Iris pigment epithelial cell (primary cell): ENCODE results near the gene JUNB.

ENCODE experiments used
- DNase-seq: peaks from one replicate; pipeline ENCODE4 v3.0.0-alpha.2; 2011; ENCODE audit warnings: low read depth

The JUNB gene

GRCh38 chr19:12774588-12775555 lies 16.4 kb upstream of the JUNB start, which contains the start of gene HOOK2:
Gene HOOK2, minus strand, starts transcription at chr19:12775552. Its CDS starts 103 bp downstream, at chr19:12775449.
- no peak for DNase-seq

GRCh38 chr19:12777217-12778016 lies 13.9 kb upstream of the JUNB start:
- peak; percentile 76 for DNase-seq

DNA sequence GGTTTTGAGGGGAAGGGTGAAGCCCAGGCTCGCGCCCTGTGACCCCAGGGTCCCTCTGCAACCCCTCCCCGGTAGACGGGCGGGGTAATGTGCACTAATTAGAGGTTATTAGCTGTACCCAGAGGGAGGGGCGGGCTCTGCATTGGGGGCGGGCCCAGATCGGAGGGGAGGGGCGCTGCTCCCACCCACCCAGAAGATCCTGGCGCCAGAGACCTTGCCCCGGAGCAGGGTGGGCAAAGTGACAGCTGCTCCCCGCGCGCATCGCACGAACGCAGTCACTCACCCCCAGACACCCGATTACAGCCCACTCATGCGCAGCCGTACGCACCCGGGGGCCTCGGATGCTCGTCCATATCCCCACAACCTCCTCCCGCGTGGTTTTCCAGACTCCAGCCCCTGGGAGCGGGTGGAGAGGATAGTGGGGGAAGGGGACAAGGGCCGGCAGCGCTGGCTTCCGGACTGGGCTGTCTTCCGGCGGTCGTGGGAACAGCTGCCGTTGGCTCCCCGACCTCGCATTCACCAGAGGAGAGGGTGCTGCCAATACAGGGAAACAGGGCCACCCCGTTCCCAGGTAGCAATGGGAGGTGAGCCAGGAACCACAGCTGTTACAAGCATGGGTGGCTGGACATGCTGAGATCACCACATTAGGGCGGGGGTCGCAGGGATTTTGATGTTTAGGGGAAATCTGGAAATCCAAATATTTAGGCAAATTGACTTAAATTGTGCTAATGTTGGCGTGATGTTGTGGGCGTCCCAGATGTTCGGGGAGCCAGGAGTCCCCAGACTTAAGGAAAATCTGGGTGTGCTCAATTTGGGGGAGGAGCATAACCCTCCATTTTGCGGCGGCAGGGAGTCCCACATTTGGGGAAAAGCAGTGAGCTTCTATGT lies 13.0 kb upstream of the JUNB start:
- DNase-seq = peak; percentile 77

DNA sequence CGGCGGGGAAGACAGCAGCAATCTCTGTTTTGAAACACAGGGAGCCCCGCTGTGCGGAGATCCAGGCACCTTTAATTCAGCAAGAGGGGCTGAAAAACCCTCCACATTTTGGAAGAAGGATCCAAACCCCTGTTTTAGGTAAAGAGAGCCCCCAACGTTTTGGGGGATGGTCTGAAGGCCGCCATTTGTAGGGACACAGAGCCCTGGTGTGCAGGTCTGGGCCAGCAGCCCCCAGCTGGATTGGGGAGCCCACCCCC lies 12.5 kb upstream of the JUNB start:
- DNase-seq = no peak

GRCh38 chr19:12779162-12779993 lies 11.9 kb upstream of the JUNB start:
- peak; percentile 65 for DNase-seq

GRCh38 chr19:12782174-12782423 lies 9.2 kb upstream of the JUNB start:
- no peak for DNase-seq

DNA sequence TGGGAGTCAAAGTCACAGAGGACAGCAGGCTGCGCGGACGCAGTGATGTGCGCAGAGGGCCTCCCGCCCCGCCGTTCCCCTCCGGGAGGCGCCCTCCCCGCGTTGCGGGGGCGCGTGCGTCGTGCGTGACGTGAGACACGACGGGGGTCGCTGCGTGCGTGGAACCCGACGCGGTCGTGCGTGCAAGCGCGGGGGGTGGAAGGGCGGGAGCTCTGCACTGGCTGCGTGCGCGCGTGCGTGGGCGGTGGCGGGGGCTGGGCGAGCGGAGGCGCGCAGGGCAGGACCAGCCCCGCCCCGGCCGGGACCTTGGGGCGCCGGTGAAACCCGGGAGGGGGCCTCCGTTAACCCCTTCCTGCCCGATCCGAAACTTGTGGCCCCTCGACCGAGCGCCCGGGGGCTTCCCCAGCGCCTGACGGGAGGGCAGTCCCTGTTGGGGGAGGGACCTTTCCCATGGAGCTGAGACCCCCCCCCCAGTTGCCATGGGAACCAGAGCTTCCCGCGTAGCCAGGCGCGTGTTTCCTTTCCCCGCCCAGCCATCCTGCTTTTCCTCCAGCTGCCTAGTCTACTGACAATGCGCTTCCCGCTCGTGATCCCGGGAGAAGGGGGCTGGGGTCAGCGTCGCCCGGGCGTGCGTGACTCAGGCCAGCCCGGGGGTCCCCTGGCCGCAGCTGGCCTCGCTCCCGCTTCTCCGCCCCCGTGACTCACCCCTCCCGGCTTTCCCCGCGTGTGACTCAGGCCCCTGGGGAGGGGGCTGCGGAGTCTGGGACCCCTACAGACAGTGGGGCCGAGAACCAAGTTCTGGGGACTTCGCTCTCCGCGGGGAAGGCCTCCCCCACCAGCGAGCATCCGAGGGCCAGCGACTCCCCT lies 8.6 kb upstream of the JUNB start:
- DNase-seq = peak; percentile 75

DNA sequence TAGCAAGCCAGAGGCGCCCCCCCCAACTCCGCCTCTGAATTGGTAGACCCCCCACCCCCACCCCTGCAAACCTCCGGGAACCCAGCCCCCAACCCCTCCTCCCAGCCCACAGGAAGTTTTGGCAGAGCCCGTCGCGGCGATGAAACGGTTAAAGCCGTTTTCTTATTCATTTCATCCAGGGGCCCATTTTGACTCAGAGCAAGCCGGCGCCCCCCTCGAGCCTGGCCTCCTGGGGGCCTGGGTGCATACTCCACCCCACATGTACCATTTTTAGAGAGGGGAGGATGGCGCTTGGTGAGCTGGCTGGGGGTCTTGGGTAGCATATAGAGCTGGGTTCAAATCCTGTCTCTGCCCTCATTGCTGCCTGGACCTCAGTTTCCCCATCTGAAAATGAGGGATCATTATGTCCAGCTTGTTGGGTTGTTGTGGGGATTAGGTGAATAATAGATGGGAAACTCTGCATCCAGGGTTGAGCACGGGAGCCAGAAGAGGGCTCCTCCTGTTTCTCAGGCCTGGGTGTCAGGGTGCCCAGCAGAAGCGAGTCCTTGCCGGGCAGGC lies 7.9 kb upstream of the JUNB start:
- DNase-seq = no peak

DNA sequence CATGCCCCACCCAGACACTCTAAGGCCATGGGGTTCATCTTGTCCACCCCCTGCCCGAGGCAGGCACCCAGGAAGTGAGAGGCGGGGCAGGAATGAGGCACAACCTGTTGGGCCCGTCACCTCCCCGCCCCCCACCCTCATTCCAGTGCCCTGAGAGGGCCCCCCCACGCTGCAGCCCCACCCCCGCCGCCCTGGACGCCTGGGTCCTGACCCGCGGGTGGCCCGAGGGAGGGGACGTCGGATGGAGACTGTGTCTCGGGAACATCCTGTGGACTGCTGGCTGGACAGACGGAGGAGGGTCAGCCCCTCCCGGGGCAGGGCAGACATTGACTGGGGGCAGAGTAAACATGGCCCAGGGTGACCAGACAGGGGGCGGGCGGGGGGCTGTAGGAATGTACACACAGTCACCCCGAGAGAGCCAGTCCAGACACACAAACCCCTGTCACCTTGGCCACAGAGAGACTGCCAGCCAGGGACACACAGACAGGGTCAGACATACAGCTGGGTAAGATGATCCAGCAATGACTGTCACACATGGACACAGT lies 7.4 kb upstream of the JUNB start:
- DNase-seq = no peak

GRCh38 chr19:12784394-12784870 lies 6.9 kb upstream of the JUNB start:
- no peak for DNase-seq

DNA sequence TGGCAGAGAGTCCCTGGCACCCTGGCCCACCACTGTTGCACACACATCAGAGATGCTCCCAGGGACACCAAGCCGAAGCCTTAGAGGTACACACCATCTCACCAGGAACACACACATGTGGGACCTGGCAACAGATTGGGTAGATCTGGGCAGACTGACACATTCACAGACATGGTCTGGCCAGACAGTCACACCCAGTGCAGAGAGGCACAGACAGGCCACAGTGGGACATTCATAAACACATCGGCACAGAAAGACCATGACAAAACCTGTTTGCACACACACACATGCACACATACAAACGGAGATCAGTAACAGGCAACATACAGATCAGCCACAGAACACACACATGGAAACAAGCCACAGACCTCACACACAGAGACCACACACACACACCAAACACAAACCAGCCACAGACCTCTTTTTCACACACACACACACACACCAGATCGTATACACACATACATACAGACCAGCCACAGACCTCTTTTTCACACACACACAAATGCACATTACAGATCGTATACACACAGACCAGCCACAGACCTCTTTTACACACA lies 6.3 kb upstream of the JUNB start:
- no peak for DNase-seq

GRCh38 chr19:12785431-12786031 lies 5.8 kb upstream of the JUNB start:
- no peak for DNase-seq

DNA sequence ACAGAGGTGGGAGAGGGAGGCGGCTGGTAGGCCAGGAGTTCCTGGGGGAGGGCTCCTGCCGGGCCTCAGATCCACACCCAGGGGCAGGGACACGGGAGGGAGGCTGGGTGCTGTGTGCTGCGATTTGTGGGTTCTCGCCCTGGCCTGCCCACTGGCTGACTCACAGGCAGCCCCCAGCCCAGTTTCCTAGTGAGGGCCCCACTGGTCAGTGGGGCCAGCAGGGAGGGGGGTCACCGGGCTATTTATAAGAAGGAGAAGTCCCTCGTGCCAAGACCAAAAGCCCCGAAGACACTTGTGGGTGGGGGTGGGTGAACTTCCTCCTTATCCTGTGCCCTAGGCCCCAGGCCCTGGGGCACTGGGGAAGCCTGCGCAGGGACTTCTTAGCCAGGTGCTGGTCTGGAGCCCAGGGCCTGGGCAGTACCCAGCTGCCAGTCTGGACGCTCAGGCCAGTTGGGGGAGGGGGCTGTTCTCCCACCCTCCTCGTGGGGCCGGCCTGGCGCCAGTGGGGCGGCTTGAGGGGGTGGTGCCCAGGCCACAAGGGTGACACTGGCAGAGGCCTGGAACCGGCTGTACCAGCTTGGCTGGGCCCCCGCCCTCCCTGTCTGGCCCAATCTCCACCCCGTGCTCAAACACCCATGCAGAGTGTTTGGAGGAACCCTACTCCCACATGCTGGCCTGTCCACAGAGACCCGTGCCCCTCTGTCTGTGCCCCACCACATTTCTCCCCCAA lies 5.0 kb upstream of the JUNB start:
- DNase-seq = no peak

GRCh38 chr19:12786952-12787351 lies 4.3 kb upstream of the JUNB start:
- DNase-seq = no peak

GRCh38 chr19:12787458-12787857 lies 3.8 kb upstream of the JUNB start:
- no peak for DNase-seq

- no peak for DNase-seq
Observed at GRCh38 chr19:12788042-12788681, 3.1 kb upstream of the JUNB start.

- DNase-seq = peak; percentile 78
Observed at GRCh38 chr19:12788682-12789097, 2.6 kb upstream of the JUNB start.
